Stimulated activated CD8-positive, alpha-beta memory T cell treated with anti-CD3 and anti-CD28 coated beads, Interleukin-2, amount 100 ng/mL, for 1 hour (primary cell): Measurements from ENCODE around the gene DCDC2.
"Not testable (repeated sequence)": the region's sequence is repeated elsewhere in the genome, so short reads cannot be mapped to it uniquely, and the experiment has no call there.

Experiments
- DNase-seq, 2 donors: peaks; one replicate each; pipeline ENCODE4 v3.0.0-alpha.2; 2020; ENCODE audit warnings: low read depth in 2 of 2

DCDC2 gene

DNA sequence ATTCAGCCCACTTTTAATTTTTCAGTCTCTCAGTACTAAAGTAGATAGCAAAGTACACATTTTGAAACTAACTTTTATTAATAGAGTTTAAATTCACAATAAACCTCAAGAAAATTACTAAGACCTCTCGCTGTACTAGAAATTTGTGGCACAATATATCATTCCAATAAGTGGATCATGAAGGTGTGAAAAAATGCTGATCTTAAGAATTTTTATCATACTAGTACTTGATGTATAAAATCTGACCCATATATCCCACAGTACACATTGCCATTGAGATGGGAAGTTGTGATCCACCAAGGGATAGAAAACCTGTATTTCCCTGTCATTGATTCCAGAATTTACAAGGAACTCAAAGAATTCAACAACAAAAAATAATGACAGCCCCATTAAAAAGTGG, 85.7 kb downstream of the DCDC2 start:
- DNase-seq: no peak

GRCh38 chr6:24270011-24270410, 87.8 kb downstream of the DCDC2 start:
- no peak for DNase-seq

DNA sequence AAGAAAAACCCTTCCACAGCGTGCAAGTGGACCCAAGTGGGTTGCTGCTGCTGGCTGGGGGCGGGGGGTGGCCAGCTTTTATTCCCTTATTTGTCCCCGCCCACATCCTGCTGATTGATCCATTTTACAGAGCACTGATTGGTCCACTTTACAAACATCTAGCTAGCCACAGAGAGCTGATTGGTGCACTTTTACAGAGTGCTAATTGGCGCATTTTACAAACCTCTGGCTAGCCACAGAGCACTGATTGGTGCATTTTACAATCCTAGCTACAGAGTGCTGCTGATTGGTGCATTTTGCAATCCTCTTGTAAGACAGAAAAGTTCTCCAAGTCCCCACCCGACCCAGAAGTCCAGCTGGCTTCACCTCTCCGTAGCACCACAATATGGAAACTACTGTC, 99.6 kb downstream of the DCDC2 start:
- not testable (repeated sequence) for DNase-seq

- DNase-seq: no peak
These were observed 100.6 kb downstream of the DCDC2 start for GRCh38 chr6:24257282-24257681.

- no peak for DNase-seq
These were observed 102.2 kb downstream of the DCDC2 start for GRCh38 chr6:24255676-24256075.

- no peak for DNase-seq
These were observed 104.5 kb downstream of the DCDC2 start for GRCh38 chr6:24253360-24253759.

GRCh38 chr6:24252280-24252679, 105.6 kb downstream of the DCDC2 start:
- DNase-seq: no peak

DNA sequence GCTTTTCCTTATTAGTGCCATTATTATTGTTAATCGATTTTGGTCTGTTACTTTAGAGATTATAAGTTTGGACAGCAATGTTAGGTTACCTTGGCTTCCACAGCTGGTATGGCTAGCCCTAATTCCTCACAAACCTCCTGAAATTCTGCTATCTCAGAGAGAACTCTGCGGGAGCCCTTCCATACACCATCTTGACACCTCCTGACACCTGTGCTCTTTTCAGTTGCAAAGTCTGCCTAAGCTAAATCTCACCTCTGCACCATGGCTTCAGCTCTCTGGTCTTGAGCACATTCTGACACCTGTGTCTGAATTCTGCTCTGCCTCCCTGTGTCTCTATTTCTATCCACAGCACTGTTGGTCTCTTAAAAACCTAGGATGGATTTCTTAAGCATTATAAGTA, 106.5 kb downstream of the DCDC2 start:
- DNase-seq: no peak

- no peak for DNase-seq
These were observed 107.9 kb downstream of the DCDC2 start for GRCh38 chr6:24249926-24250325.

DNA sequence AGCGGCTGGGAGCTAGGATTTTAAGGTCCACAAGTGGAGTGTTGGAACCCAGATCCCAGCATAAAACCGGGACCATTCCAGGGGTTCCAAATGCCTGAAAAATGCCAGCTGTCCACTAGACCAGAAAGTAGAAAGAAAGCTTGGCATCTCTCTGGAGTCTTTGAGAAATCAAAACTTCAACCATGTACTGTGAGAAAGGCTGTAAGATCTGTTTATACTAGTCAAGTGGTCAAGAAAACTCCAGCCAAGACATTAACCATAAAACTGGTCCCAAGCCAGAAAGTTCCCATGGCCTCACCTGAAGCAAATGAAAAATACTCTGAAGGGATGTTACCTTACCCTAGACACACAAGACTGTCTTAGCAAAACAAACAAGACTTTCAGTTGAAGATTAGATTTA, 112.6 kb downstream of the DCDC2 start:
- no peak for DNase-seq

DNA sequence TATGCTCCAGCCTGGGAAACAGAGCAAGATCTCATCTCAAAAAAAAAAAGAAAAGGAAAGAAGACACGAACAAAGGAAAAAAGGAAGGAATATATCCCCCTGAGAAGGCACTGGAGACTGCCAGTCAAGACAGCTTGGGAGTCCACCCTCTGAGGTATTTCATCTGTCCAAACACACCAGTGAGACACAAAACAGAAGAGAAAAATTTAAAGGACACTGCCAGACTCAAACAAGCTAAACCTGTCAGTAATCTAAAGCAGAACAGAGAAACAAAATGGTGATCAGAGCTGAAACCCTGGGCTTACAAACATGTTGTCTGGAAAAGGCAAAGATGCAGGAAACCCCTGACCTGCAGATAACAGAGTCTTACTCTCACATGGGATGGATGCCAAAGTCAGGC, 114.9 kb downstream of the DCDC2 start:
- DNase-seq: no peak

DNA sequence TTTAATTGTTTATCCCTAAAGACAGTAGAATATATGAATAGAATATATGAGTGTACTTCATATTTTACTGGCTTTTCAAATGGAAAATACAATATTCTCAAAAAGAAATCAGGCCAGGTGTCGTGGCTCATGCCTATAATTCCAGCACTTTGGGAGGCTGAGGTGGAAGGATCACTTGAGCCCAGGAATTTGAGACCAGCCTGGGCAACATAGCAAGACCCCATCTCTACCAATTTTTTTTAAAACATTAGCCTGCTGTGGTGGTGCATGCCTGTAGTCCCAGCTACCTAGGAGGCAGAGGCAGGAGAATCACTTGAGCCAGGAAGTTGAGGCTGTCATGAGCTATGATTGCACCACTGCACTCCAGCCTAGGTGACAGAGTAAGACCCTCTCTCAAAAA, 116.1 kb downstream of the DCDC2 start:
- DNase-seq: not testable (repeated sequence)

- DNase-seq: no peak
These were observed 116.9 kb downstream of the DCDC2 start for GRCh38 chr6:24240943-24241342.

DNA sequence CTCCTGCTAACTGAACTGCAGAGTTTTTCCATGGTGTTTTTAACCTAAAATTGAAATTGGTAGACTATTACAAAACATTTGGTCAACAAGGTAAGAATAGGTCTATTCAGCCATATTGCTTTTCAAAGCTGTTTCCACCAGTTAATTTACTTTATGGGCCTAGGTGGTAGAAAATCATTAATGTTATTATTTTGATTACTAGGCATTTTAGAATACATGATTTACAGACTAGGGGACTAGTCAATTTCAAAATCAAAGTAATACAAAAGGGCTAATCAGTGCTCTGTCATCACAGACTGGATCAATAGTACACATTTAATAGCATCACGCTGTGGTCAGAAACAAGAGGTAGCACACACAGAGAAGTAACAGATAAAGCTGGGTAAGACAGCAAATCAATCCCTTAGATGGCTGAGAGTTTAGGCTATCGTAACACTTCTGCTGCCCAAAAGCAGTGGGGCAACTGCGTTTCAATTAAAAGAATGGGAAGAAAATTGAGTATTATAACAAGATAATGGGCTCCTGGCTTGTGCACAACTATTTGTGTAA, 117.4 kb downstream of the DCDC2 start:
- no peak for DNase-seq

GRCh38 chr6:24238700-24239099, 119.2 kb downstream of the DCDC2 start:
- DNase-seq: no peak

GRCh38 chr6:24236779-24237178, 121.1 kb downstream of the DCDC2 start:
- not testable (repeated sequence) for DNase-seq

- no peak for DNase-seq
These were observed 123.9 kb downstream of the DCDC2 start for GRCh38 chr6:24233813-24234442.

GRCh38 chr6:24231438-24231977, 126.4 kb downstream of the DCDC2 start:
- DNase-seq: no peak

GRCh38 chr6:24229696-24230405, 128.0 kb downstream of the DCDC2 start:
- no peak for DNase-seq

- no peak for DNase-seq
These were observed 129.1 kb downstream of the DCDC2 start for GRCh38 chr6:24228681-24229255.

- no peak for DNase-seq
These were observed 129.7 kb downstream of the DCDC2 start for GRCh38 chr6:24228123-24228522.

- DNase-seq: no peak
These were observed 130.3 kb downstream of the DCDC2 start for GRCh38 chr6:24227556-24227955.

DNA sequence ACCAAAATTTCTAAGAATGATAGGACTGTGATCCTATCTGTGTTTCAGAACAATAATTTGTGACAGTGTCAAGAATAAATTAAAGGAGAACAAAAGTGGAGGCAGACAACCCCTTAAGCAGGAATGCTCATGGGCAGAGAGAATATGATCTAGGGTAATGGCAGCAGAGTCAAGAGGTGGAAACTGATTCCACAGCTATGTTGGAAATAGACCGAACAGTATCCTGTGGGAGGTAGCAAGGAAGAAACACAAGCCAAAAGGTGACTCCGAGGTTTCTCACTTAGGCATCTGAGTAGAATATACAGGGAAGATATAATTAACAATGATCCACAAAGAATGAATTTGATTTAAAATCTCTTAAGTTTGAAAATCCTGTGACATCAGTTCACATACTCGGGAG, 131.3 kb downstream of the DCDC2 start:
- no peak for DNase-seq
